Stimulated activated CD4-positive, alpha-beta T cell treated with anti-CD3 and anti-CD28 coated beads, Interleukin-15, amount 100 ng/mL, for 48 hours (primary cell): Measurements from ENCODE around the gene PLPPR2.
A peak's percentile ranks its signal among the peaks of the same experiment; 100 is the strongest.
"Not testable (repeated sequence)": the region's sequence is repeated elsewhere in the genome, so short reads cannot be mapped to it uniquely, and the experiment has no call there.

Experiments
- DNase-seq, 2 donors: peaks; one replicate each; pipeline ENCODE4 v3.0.0-alpha.2; 2020; ENCODE audit warnings: low read depth in 2 of 2

Gene PLPPR2

DNA sequence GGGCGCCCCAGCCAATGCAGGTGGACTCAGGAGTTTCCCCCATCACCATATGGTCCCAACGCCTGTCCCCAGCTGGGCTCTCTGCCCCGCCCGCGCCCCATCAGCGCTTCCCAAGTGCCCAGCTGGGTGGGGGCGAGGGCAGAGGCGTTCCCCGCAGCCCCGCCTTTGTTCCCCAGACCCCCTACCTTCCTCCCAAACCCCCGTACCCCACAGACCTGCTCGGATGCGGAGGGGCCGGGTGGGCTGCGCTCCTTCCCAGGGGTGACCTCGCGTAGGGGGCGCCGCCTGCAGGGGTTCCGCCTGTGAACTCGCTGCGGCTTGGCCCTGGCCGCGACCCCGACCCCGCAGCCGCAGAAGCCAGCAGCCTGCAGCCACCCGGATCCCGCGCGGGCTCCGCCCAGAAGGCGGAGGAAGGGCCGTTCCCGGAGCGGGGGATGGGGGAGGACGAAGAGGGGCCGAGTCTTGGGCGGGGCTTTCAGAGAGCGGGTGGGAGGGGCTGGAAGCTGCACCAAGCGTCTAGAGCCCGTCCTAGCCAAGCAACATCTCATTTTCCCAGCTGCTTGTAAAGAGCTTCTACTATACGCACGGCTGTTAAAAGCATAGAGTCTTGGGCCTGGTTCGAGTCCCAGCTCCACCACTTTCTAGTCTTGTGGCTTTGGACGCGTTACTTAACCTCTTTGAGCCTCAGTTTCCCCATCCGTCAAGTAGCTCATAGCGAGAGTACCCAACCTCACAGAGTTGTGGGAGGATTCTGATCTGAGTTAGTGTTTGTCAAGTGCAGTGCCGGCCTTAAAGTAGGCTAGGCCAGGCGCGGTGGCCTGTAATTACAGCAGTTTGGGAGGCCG lies 15.8 kb upstream of the PLPPR2 start, which contains the start of gene RAB3D:
Gene RAB3D (minus strand): TSS at position 404 of the 845 bp plus-strand sequence. CDS start 2,258 bp downstream, outside the sequence.
- DNase-seq, result peak; percentile 70 to 84

DNA sequence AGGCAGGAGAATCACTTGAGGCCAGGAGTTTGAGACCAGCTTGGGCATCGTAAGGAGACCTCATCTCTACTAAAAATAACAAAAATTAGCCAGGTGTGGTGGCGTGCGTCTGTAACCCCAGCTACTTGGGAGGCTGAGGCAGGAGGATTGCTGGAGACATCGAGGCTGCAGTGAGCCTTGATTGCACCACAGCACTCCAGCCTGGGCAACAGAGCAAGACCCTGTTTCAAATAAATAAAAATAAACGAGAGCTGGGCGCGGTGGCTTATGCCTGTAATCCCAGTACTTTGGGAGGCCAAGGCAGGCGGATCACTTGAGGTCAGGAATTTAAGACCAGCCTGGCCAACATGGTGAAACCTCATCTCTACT lies 15.1 kb upstream of the PLPPR2 start:
- DNase-seq, result not testable (repeated sequence)

DNA sequence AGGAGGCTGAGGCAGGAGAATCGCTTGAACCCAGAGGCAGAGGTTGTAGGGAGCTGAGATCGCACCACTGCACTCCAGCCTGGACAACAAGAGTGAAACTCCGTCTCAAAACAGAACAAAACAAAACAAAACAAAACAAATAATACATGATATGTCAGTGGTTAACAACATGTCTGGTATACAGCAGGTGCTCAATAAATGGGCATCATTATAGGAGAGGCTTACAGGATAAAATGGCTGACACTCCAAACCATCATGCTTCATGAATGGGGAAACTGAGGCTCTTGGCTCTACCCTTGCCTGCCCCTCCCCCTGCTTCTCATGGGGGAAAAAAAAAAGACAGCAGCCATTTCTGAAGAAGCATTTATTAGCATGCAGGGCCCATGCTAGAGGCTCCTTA lies 12.8 kb upstream of the PLPPR2 start:
- no peak for DNase-seq

DNA sequence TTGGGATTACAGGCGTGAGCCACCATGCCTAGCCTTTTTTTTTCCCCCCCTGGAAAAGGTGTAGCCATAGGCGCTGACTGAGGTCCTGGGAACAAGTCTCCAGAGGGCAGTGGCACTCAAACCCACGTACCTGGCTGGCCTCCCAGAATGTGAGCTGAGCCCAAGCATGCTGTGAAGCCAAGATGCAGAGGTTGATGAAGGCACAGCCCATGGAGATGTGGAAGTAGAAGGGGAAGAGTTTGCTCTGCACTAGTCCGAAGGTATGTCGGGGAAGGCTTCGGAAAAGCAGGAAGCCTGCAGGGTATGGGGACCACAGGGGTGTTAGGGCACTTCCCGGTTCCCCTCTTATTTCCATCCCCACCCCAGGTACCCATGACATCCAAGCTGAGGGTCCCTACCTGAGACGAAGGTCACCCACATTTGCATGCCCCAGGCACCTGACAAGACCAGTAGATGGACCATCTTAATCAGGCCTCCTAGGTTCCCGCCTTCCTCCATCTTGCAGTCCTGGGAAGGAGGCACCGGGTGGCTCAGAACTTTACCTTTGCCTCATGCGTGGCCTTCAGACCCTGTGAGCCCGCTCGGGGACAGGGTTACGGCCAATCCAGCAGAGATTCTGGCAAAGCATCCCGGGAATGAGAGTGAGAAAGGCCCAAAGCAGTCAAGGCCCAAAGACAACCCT lies 10.0 kb upstream of the PLPPR2 start:
- no peak for DNase-seq

DNA sequence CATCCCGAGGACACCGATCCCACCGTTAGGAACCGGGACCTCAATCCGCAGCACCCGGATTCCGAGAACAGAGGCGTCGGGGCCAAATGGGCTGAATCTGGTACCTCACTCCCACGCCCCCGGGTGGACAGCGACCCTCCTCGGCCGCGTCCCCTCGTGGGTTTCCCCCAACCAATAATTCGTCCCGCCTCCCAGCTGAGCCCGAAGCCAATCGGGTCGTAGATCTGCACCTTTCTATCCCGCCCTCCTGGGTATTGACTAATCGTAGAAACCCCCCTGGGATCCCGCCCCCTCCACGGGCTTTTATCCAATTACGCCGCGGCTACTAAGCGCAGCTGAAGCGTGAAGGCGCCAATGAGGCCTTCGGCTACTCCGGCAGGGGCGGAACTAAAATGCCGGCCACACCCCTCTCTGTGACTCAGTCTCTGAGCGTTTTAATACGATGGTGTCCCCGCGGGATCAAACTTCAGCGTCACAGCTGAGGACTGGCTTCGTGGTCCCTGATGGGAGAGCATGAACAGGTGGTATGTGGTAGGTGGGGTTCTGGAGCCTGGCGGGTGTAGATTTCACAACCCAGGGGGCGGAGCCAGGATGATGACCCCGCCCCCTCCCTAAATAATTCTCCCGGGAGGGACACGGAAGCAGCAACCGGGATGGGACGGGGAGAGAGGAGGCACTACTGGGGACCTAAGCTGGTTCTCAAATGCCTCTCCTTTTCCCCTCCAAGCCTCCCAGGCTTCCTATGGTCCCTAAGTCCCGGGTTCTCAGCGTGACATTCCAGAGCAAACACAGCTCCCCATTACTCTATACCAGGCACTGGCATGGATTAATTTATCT lies 8.9 kb upstream of the PLPPR2 start, which contains the start of the genes CCDC159 and TMEM205:
Gene CCDC159 (plus strand): TSS at position 416 of the 837 bp plus-strand sequence. CDS start 88 bp downstream, at position 504.
Gene TMEM205 (minus strand): TSS at position 165 of the 837 bp plus-strand sequence. CDS start 649 bp downstream, outside the sequence.
- DNase-seq, result peak; percentile 98

DNA sequence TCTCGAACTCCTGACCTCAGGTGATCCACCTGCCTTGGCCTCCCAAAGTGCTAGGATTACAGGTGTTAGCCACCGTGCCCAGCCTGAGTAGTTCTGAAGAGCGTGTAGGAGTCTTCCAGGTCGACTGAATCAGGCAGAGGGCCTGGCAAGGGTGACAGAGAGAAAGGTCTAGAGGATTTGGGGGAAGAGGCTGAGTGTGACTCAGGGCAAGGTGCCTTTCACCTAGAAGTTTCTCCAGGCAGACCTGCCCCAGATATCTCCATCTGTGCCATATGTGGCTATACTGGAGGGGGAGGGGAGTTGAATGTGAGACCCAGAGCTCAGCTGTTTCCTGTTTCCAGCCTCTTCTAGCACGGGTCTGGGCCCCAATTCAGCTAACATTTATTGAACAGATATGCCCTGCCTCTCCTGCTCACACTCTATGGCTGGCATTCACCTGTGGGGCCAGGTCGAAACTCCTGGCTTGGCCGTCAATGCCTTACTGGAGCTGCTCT lies 7.6 kb upstream of the PLPPR2 start:
- no peak for DNase-seq

DNA sequence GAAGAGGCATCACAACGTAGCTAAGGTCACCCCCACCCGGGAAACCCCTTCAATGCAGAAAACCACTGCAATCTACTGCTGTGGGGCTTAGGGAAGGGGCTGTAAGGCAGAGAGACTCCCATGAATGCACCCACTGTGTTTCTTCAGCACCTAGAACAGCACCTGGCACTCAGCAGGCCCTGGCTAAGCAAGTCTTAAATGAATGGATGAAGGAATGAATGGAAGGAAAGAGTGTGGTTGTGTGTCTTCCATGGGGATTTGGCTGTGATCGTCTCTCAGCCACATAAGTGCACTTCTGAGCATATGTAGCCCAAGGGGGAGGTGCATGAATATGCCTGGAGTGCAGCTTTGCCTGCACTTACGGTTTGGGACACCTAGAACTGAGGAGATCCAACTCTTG lies 6.1 kb upstream of the PLPPR2 start:
- DNase-seq, result no peak

DNA sequence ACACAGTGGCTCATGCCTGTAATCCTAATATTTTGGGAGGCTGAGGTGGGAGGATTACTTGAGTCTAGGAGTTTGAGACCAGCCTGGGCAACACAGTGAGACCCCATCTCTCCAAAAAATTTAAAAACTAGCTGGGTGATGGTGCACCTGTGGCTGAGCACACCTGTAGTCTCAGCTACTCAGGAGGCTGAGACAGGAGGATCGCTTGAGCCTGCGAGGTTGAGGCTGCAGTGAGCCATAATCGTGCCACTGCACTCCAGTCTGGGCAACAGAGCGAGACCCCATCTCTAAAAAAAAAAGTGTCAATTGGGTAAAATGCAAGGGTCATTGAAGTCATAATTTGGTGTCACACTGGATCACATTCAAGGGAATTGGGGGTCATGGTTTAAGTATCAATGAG lies 1.1 kb upstream of the PLPPR2 start:
- not testable (repeated sequence) for DNase-seq

DNA sequence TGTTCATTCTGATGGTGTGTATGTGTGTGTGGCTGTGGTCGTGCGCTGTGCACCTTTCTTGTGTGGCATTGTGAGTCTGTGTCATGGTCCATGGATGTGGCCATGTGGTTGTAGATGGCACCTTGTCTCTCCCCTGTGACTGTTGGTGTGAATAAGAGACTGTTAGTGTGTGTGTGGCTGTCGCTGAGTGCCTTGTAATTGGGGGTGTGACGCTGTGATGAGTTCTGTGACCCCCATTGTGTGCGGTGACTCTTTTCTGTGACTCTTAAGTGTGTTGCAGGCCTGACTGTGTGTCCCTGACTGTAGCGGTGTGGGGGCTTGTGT lies 804 bp downstream of the PLPPR2 start:
- no peak for DNase-seq

DNA sequence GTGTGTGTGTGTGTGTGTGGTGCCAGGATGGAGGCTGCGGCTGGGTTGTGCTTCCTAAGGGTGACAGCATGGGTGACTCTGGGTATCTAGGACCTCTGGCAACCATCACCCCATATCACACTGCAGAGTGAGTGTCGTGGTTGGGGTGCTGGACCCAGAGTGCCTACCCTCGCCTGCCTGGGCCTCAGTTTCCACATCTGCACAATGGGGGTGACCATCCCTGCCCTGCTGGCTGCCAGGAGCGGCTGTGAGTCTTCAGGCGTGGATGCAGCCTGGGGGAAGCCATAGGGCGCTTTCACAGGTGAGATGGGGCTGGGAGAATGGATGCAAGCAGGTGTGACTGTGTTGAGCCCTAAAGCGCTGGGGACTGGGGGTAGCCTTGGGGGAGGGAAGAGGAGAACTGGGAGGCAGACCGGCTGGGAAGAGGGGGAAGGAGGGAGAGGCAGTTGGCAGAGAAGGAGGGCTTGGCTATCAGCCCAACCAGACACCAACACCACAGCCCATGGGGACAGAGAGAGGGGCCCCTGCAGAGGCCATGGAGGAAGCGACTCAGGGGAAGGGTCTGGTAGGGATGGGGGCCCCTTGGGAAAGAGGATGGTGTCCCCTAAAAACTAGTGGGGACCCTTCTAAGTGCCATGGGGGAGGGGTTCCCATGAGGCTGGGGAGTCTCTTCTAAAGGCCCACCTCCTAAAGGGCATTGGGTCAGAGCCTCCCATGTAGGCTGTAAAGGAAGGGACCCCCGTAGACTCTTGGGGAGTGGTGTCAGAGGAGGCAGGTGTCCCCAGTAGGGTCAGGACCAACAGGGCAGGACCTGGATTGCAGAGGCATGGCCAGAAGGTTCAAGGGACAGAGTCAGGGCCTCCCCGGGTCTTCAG lies 1.7 kb downstream of the PLPPR2 start:
- DNase-seq, result no peak

DNA sequence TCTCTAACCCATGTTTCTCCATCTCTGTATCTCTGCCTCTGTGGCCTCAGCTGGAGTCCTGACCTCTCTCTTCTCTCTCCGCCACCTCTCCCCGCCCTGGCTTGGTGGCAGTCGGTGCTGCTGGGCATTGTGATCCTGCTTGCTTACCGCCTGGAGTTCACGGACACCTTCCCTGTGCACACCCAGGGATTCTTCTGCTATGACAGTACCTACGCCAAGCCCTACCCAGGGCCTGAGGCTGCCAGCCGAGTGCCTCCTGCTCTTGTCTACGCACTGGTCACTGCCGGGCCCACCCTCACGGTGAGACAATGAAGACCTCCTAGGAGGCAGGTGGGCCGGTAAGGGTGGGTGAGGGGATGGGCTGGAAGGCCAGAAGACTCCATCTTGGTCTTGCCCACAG lies 4.2 kb downstream of the PLPPR2 start:
- DNase-seq, result no peak

DNA sequence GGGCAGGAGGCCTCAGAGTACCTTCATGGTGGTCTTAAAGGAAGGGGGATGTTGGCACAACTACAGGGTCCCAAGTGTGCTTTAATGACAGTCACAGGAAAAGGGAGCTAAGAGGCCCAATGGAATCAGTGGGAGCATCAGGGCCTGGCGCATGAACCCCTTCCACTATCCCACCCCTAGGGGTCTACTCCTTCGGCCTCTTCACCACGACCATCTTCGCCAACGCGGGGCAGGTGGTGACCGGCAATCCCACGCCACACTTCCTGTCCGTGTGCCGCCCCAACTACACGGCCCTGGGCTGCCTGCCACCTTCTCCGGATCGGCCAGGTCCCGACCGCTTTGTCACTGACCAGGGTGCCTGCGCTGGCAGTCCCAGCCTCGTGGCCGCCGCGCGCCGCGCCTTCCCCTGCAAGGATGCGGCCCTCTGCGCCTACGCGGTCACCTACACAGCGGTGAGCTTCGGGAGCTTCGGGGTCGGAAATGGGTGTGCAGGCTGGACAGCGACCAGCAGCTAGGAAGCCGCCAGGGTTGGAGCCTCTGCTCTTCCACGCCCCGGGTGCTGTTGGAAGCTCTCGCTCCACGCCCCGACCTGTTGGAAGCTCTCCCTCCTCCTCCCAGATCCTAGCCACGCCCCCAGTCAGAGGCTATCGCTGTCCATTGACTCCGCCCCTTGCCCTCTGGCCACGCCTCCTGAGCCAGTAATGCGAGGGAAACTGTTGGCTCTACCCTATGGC lies 6.0 kb downstream of the PLPPR2 start:
- DNase-seq, result no peak

DNA sequence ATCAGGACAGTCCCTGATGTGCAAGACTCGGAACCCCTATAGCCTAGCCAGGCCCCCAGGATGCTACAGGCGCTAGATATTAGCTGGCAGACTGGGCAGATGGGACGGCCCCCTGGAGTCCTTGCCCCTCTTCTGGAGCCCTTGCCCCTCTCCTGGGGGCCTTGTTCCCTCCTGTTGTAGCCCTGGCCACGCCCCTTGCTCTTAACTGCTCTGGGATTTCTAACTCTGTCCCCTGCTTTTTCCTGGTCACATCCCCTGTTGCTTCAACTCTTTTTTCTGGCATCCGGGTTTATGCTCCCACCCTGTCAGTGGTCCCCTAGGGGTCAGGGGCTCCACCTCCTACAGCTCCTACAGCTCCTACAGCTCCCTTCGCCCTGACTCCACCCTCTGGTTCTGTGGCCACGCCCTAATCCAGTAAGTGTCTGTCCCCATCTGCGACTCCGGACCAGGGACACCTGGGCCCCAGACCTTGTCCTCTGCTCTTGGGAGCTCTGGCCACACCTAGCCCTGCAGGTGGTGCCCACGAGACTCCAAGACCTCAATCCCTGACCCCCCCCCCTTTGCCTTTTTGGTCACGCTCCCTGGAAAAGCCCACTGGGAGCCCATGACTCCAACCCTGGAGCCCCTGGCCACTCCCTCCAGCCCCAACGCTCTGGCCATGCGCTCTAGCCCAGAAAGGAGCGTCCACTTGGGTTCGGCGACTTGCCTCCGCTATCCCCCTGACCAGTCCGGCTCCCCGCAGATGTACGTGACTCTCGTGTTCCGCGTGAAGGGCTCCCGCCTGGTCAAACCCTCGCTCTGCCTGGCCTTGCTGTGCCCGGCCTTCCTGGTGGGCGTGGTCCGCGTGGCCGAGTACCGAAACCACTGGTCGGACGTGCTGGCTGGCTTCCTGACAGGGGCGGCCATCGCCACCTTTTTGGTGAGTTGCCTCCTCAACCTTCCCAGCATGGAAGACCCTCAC lies 6.8 kb downstream of the PLPPR2 start:
- DNase-seq, result no peak

DNA sequence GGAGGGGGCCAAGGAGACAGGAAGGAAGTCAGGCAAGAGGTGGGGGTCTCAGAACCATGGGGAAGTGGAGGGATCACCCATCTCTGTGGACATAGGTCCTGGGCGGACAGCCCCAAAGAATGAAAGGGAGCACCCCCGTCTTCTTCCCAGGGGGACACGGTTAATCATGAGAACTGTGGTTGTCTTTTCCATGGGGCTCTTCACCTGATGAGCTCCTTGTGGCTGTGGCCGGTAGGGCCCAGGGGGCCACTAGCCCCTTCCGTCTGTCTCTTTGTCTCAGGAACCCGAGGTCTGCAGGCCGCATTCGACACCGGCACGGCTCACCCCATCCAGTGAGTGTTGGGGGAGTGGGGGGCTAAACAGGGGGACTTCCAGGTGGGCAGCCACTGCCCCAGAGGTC lies 8.6 kb downstream of the PLPPR2 start:
- no peak for DNase-seq

DNA sequence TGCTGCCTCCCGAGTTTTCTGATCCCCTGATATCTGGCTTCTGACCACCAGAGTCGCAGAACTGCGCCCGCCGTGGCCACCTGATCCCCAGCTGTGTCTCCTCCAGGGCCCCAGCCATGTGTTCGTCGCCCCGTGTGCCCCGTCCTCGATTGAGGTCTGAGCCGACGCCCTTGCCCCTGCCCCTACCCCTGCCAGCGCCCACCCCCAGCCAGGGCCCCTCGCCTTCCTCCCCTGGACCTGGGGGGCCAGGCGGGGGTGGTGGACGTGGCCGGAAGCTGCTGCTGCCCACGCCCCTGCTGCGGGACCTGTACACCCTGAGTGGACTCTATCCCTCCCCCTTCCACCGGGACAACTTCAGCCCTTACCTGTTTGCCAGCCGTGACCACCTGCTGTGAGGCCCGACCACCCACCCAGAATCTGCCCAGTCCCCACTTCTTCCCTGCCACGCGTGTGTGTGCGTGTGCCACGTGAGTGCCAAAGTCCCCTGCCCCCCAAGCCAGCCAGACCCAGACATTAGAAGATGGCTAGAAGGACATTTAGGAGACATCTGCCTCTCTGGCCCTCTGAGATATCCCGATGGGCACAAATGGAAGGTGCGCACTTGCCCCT lies 9.2 kb downstream of the PLPPR2 start:
- DNase-seq, result no peak

DNA sequence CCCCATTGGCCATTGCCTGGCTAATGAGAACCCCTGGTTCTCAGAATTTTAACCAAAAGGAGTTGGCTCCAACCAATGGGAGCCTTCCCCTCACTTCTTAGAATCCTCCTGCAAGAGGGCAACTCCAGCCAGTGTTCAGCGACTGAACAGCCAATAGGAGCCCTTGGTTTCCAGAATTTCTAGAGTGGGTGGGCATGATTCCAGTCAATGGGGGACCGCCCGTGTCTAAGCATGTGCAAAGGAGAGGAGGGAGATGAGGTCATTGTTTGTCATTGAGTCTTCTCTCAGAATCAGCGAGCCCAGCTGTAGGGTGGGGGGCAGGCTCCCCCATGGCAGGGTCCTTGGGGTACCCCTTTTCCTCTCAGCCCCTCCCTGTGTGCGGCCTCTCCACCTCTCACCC lies 9.7 kb downstream of the PLPPR2 start:
- DNase-seq, result no peak

DNA sequence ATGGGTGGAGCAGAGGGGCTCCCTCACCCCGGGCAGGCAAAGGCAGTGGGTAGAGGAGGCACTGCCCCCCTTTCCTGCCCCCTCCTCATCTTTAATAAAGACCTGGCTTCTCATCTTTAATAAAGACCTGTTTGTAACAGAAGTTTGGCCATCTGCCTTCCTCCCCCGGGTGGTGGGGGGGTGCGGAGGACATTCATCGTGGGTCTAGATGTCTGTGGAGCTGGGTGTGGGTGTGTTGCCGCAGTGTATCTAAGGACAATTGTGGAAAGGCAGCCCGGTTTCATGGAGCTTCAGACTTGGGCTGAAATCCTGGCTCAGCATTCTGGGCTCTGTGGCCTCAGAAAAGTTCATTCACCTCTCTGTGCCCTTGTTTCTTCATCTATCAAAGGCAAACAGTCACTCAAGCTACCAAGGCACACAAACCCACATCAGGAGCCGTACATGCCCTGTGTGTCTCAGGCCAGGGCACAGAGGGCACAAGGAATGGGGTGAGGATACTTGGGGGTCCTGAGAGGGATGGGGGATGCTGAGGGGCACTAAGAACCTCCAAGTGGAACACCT lies 10.4 kb downstream of the PLPPR2 start:
- no peak for DNase-seq

DNA sequence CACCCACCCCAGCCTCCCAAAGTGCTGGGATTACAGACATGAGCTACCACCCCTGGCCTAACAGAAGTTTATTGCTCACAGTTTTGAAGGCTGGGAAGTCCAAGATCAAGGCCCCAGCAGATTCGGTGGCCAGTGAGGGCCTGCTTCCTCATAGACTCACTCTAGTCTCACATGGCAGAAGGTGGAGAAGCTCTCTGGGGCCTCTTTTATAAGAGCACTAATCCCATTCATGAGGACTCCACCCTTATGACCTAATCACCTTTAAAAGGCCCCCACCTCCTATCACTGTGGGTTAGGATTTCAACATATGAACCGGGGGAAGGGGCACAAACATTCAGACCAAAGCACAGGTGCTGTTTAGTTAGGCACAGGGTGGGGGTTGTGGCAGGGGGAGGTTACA lies 12.3 kb downstream of the PLPPR2 start:
- DNase-seq, result no peak
